ENCODE measurements around the gene SVOP.

DNA sequence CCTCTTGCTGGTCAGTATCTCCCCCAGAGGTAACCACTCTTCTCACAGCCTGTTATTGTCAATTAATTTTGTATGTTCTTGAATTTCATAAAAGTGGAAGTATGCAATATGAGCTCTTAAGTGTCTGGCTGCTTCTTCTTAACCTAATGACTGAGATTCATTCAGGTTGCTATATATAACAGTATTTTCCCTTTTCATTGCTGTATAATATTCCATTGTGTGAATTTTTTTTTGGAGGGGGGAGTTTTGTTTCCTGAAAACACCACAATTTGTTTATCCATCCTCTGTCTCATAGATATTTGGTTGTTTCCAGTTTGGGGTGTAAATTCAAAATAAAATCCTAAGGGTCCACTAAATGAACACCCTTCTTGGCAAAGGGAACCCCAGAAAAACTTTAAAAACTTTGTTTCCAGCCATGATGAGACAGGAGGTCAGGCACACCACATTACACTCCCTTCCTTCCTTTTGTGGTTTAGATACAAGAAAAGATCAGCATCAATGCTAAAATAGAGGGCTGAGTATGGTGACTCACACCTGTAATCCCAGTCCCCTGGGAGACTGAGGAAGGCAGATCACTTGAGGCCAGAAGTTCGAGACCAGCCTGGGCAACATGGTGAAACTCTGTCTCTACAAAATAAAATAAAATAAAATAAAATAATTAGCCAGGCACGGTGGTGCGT is 145.0 kb downstream of the SVOP start:
- TF ChIP-seq, protein P1, sequence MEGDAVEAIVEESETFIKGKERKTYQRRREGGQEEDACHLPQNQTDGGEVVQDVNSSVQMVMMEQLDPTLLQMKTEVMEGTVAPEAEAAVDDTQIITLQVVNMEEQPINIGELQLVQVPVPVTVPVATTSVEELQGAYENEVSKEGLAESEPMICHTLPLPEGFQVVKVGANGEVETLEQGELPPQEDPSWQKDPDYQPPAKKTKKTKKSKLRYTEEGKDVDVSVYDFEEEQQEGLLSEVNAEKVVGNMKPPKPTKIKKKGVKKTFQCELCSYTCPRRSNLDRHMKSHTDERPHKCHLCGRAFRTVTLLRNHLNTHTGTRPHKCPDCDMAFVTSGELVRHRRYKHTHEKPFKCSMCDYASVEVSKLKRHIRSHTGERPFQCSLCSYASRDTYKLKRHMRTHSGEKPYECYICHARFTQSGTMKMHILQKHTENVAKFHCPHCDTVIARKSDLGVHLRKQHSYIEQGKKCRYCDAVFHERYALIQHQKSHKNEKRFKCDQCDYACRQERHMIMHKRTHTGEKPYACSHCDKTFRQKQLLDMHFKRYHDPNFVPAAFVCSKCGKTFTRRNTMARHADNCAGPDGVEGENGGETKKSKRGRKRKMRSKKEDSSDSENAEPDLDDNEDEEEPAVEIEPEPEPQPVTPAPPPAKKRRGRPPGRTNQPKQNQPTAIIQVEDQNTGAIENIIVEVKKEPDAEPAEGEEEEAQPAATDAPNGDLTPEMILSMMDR (IDR thresholded peaks at IDR 0.05; ENCODE audit: insufficient read depth, low read length, poor library complexity, severe bottlenecking) = no peak
- no peak for TF ChIP-seq EZH2phosphoT487 (conservative IDR thresholded peaks at IDR 0.05; ENCODE audit: low read length)

Measured in SU-DHL-6 (cell line).